Epithelial cell of proximal tubule (primary cell): ENCODE results near the gene SEMA6A. TPM values are rescaled to one million over a fixed set of nuclear protein-coding genes. Genes with fewer than 3 reads are reported as not detected.

ENCODE experiments used
- DNase-seq: peaks from one replicate; pipeline ENCODE4 v3.0.0-alpha.2; 2011; ENCODE audit warnings: low read depth
- H3K4me3 ChIP-seq: 2 replicates; pipeline ENCODE4 v1.5.1; 2011; ENCODE audit warnings: low read depth, mild to moderate bottlenecking, low read length
- CTCF ChIP-seq: conservative IDR thresholded peaks from 2 replicates; pipeline ENCODE4 v1.5.1; 2012; ENCODE audit warnings: low read depth, mild to moderate bottlenecking, low read length
- total RNA-seq: library from RNA; depleted of rRNA; stranded (reverse); fragments of >200 nt; gene quantifications from 2 replicates; pipeline ENCODE4 v1.2.3, GENCODE V29; 2015

Gene SEMA6A
- total RNA-seq, 1 donor from 2014 or later, result 11.6 TPM

GRCh38 chr5:116486588-116486987 lies 88.0 kb downstream of the SEMA6A start:
- TF ChIP-seq CTCF, result no peak
- DNase-seq, result no peak

GRCh38 chr5:116484645-116485044 lies 90.0 kb downstream of the SEMA6A start:
- TF ChIP-seq CTCF, result no peak
- no peak overlapping the region for H3K4me3 ChIP-seq
- DNase-seq, result no peak

More at GRCh38 chr5:116486588-116486987, 88.0 kb downstream of the SEMA6A start:
- H3K4me3 ChIP-seq, result no peak overlapping the region

GRCh38 chr5:116482394-116482793 lies 92.2 kb downstream of the SEMA6A start:
- DNase-seq, result no peak
- H3K4me3 ChIP-seq, result no peak overlapping the region

GRCh38 chr5:116480894-116481510 lies 93.6 kb downstream of the SEMA6A start:
- no peak for DNase-seq
- TF ChIP-seq CTCF, result no peak
- no peak overlapping the region for H3K4me3 ChIP-seq

More at GRCh38 chr5:116482394-116482793, 92.2 kb downstream of the SEMA6A start:
- no peak for TF ChIP-seq CTCF

GRCh38 chr5:116479776-116480675 lies 94.6 kb downstream of the SEMA6A start:
- H3K4me3 ChIP-seq, result no peak overlapping the region
- no peak for TF ChIP-seq CTCF
- DNase-seq, result no peak

- H3K4me3 ChIP-seq, result no peak overlapping the region
- DNase-seq, result no peak
These were observed 96.1 kb downstream of the SEMA6A start for GRCh38 chr5:116478491-116478890.

More at GRCh38 chr5:116478491-116478890, 96.1 kb downstream of the SEMA6A start:
- no peak for TF ChIP-seq CTCF
